GM21619 (cell line): ENCODE data around the gene IGF2BP3.

ENCODE experiments used
- ATAC-seq: cut with Tn5 transposase; IDR thresholded peaks from one replicate; pipeline ENCODE4 v1.9.1; 2021; ENCODE audit not compliant: unreplicated experiment

Gene IGF2BP3

DNA sequence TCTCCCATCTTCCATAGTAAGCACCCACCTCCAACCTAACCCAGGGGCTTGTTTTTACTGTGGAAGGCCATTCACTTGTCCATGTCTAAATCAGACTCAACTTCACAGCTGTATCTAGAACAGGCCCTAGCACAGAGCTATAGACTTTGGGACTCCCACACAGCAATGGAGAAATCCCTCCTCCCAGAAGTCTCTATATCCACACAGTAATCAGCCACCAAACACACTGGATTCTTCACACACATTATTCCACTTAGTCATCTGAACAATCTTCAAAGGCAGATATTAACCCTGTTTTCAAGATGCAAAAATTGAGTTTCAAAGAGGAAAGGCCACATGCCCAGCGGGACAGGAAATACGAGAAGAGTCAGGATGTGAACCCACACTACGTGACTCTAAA is 89.3 kb downstream of the IGF2BP3 start:
- ATAC-seq: no peak

DNA sequence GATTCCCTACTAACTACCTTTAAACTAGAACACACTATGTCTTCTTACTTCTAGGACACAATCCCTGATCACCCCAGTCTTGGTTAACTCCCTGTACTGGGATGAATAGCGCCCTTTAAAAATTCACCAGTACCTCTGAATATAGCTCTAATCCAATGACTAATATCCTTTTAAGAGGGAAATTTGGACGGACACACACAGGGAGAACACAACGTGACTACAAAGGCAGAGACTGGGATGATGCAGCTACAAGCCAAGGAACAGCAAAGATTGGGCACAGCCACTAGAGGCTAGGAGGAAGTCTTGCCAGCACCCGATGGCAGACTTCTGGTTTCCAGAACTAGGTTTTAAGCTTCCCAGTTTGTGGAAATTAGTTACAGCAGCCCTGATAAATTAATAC is 89.7 kb downstream of the IGF2BP3 start:
- no peak for ATAC-seq

DNA sequence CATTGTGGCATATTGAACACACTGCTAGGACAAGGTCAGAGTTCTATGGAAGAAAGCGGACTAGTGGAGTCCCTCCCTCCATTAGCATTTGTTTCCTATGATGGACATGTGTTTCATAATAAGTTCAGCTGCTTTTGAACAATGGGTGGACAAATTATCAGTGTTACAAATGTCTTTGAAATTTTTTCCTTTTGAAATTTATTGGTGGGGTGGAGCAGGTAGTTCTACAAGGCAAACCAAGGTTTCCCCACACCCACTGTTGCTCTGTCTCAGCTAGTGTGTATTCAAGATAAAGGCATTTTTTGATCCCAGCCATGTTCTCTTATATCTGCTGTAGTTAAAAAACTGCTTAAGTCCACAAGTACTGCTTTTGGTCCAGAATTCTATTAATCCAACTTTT is 91.3 kb downstream of the IGF2BP3 start:
- no peak for ATAC-seq

DNA sequence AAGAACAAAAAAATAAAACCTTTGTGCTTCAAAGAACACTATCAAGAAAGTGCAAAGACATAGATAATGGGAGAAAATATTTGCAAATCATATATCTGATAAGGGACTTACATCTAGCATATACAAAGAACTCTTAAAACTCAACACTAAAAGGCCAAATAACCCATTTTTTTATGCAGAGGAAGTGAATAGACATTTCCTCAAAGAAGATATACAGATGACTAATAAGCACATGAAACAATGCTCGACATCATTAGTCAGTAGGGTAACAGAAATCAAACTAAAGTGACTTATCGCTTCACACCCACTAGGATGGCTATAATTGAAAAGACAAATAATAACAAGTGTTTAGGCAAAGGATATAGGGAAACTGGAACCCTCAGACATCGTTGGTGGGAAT is 93.2 kb downstream of the IGF2BP3 start:
- no peak for ATAC-seq

DNA sequence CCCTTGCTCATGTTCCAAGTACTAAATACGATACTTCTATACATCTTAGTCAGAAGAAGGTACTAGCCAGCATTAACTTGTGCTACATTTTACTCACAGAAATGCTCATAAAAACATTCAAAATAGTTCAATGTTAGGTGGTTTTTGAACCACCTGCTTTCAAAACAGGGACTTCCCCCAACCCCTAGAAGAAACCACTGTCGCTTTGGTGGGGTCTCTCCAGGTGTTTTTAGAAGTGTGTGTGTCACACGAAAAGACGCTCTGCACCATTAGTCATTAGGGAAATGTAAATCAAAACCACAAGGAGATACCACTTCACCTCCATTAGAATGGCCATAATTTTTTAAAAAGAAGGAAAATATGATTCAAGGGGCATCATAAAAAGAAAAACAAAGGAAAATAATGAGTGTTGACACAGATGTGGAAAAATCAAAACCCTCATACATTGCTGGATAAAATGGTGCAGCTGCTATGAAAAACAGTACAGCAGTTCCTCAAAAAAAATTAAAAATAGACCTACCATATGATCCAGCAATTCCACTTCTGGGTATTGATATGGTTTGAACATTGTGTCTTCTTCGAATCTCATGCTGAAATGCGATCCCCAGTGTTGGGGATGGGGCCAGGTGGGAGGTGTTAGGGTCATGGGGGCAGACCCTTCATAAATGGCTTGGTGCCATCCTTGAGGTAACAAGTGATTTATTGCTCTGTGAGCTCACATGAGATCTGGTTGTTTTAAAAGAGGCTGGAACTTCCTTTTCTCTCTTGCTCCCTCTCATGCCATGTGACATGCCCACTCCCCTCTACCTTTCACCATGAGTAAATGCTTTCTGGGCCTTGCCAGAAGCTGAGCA is 96.9 kb downstream of the IGF2BP3 start:
- ATAC-seq: peak; percentile 75

DNA sequence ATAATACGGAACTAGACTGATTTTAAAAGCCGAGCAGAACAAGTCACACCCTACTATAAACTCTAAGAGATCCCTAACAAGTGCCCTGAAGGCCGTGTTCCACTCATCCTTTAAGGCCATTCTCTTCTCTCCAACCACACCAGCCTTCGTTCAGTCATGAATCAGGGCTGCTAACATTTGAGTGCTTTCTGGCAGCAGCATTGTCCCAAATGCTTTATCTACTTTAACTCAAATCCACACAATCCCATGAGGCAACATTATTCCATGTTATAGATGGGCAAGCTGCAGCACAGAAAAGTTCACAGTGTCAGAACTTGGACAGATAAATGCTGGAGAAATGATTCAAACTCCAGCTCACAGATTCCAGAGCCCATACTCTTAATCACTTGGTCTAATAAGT is 97.7 kb downstream of the IGF2BP3 start:
- no peak for ATAC-seq

DNA sequence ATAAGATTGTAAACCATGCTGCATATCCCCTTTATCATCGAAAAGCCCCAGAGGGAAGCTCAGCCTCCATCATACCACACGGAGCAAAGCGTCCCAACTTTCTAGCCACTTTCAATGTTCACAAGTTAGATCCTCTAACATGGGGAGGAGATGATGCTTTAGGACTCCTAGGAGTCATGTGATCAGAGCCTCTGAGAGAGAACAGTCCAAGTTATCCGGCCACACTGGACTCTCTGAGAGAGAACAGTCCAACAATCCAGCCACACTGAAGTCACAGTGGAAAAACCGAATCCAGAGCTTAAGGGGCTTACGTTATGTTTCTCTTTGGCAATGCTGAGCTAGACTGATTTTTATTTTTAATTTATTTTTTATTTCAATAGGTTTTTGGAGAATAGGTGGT is 98.6 kb downstream of the IGF2BP3 start:
- no peak for ATAC-seq

DNA sequence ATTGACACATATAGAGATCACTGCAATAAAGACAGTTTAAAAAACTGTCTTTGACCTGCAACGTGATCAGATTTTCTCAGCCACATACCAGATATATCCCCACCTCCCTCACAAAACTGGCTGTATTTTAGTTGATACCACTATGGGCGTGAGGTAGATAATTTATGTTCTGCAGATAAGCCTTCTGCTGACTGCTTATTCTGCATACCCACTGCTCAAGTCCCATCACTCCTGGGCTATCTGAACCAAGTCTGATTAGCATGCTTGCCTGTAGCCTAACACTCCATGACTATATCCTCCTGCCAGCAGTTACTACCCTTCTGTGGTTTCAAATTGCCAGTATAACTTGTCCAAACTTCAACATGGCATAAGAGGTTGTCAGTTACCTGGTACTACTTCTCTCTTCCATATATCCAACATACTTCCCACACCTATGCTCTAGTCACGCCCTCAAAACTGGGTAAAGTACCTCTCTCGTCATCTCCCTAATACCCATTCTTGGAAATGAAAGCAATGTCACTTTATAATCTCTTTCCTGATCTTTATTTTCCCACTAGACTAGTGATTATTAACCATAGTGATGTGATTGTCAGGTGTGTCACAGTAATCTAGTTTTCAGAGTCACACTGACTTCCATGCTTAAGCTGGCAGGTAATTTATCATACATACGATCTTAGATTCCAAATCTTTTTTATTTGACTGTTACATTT is 100.4 kb downstream of the IGF2BP3 start:
- no peak for ATAC-seq

DNA sequence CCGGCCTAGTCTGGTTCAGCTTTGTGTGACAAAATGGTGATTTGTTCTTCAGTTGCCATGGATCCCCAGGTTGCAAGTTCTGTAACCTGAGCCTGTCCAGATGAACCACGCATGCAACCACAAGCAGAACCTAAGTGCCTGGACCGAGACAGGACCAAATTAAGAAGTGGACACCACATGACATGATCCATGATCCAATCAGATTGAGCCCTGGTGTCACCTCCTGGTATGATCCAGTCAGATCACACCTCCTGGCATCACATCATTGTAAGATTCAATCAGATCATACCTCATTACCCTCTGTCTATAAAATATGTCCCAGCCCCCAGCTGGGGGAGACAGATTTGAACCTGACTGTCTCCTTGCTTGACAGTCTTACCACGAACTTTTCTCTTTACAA is 101.2 kb downstream of the IGF2BP3 start:
- no peak for ATAC-seq

DNA sequence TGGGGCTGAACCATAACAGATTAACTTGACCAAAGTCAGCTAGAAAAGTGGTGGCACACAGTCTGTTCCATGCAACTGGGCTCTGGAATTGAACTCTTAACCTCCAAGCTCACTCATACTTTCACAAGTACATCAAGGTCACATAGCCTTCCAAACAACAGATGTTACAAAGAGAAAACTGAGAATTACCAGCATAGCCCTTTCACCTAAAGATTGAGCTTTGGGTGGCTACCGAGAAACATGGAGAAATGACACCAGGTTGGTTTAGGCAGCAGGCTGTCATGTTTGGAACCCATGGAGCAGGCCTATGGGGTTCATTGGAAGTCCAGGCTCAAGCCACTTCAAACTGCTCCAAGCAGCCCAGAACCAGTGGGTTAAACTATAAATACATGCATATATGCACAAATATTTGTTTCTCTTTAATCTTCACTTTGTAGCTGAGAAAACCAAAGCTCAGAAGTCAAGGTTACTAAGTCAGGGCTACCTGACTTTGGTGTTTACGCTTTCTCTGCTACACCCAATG is 112.1 kb downstream of the IGF2BP3 start:
- ATAC-seq: no peak

DNA sequence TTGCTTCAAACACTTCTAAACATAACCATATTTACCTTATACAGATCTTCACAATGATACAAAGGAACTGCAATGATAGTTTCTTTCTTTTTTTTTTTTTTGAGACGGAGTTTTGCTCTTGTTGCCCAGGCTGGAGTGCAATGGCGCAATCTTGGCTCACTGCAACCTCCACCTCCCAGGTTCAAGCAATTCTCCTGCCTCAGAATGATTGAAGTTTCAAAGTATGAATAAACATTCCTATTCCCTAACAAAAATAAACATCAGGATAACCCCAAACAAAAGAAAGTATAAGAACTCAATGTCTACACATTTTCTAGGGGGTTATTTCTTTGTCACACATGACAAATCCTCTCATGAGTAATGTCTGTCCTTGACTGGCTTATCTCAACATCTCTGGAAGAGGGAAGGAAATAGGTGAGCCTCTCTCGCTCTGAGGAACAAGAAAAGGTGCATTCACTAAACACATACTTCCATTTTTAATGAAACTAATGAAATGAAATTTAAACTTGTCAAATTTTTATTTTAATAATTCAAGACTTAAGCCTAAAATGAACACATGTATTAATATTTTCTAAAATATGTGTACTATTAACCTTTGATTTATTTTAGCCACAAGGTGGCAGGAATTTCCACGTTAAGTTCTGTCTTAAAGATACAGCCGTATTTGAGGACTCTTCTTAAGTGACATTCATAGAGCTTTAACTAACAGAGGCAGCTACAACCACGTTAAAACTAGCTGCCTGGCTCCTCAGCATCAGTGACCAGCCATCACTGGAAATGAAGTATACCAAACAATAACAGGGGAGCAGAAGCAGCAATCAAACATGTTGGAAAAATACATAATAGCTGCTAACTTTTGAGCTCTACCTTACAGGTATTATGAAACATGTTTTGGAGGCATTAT is 112.8 kb downstream of the IGF2BP3 start:
- ATAC-seq: no peak

DNA sequence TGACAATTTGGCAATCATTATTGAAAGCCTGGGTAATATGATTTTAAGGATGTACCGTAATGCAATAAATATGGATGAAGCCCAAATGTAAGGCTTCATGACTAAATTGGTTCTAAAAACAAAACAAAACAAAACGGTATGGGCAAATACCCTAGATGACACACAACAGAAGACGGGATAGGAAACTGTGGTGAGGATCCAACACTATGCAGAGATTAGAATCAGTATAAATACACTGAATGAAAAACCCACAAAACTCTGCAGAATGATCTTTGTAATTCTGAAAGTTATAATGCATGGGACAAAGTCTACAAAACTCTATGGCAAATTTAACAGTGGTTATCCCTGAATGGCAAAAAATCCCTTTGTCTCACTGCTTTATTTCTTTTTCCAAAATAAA is 113.6 kb downstream of the IGF2BP3 start:
- ATAC-seq: no peak

DNA sequence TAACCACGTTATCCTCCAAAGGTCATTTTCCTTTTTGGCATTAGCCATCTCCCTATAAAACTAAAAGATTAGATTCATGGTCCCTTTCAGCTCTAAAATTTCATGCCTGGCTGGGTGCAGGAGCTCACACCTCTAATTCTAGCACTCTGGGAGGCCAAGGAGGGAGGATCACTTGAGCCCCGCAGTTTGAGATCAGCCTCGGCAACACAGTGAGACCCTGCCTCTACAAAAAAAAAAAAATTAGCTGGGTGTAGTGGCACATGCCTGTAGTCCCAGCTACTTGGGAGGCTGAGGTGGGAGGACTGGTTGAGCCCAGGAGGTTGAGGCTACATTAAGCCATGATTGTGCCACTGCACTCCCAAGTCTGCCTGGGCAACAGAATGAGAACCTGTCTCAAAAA is 114.1 kb downstream of the IGF2BP3 start:
- ATAC-seq: no peak

DNA sequence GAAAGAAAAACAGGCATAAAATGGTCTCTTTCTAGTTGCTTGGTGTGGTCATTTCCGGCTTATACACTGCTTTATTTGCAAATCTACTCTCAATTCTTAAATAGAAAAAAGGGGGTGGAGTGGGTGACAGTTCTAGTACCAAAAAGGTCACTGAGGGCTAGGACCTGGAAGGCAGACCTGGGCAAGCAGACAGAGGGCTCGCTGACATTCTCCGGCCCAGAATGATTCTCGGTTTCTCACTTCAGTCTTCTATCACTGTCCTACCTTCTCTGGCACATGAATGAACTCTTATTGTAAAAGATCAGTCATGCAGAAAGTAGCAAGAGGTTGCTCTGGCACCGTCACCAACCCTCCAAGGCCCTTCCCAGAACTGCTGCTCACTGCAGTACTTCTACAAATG is 117.1 kb downstream of the IGF2BP3 start:
- no peak for ATAC-seq

DNA sequence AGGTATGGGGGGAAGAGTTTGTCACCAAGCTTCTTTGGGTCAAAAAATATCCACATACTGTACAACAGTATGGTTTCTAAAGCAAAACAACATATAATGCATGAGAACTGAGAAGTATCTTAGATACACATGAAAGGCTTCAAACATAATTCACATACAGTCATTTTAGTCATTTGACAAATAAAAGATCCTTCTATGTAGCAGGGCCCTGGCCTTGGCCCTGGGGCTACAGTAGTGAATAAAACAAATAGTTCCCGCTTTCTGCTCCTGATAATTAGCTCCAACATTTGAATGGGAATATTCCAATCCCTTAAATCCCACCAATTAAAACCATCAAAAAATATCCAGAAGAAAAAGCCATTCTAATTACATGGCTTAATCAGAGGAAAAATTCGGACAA is 119.8 kb downstream of the IGF2BP3 start:
- no peak for ATAC-seq

DNA sequence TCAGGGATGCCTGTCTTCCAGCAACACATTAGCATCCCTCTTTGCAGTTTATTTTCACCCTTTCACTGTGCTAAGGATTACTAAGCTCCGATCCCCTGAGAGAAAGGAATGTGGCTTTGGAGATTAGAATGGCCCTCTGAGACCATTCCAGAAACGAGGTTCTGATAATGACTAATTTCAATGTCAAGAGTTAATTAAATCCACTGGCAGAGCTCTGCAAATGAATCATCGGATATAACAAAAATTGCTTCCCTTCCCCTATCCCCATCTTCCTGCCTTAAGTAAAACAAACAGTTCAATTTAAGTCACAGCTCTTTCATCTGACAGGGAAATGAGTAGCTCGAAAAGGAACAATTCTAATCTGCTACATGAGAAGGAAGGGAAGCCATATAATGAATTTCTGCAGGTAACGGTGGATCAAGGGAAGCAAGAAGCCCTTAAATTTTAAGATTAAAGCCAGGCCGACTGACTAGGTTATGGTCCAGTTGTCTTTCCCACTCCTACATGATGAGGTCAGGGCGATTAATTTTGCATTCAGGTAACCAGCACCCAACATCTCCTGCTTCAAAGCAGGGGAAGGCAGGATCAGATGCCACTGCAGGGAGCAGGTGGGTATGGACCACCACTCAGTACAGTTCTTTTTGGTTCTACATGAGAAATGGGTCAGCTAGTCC is 120.7 kb downstream of the IGF2BP3 start:
- no peak for ATAC-seq

DNA sequence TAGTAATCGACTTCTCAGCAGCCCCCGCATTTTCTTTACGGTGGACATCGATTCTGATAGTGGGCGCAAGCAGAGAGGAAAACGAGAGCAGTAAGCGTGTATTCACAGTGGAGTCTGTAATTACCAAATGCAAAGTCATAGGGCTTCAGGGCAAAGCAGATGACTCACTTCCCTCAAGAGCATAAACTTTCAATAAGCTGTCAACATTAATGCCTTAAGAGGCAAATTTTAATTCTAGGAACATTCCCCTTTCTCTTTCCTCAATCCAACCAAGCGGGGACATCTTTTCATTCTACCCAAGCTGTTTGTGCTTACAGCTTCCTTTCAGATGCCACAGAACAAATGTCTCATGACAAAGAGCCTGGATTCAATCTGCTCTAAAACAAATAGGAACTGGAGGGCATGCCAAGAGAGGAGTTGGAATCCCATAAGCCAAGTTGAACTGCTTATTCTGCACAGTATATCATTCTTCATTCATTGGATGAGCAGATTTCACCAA is 122.6 kb downstream of the IGF2BP3 start:
- no peak for ATAC-seq

DNA sequence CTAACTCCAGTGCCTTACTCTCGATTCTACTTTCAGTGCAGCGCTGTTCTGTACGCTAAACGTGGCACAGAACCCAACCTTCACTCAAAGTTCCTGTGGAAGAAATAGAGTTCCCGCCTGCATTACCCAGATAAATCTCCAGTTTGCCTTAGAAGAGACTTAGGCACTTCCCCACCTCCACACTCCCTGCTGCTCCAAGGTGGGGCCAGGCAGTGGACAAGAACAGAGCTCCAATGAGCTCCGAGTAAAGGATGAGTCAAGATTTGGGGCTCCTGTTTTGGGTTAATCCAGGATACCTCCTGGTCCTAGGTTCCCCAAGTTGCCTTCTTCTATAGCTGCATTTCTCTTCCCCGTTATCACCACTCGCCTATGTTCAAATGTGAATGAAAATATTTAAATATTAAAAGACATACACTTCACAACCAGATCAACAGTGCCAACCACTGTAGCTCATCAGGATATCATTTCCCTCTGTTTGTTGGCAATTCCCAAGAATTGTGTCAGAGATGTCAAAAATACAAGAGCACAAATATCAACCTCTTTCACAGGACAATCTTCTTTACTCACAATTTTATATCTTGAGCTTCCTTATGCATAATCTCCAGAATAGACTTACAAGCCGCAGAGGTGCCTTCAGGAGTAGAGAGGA is 123.1 kb downstream of the IGF2BP3 start:
- no peak for ATAC-seq

DNA sequence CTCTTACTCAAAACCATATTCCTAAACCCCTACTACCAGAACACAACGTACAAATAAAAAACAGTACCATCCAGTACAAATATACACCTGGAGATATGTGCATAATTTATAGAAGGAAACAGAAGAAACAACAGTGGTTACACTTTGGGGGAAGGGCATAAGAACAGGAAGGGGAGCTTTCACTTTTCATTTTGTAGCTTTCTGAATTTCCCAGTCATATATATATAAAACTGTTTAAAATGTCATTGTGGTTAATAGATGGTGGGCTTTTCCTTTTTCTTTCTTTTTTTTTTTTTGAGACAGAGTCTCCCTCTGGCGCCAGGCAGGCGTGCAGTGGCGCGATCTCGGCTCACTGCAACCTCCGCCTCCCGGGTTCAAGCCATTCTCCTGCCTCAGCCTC is 124.0 kb downstream of the IGF2BP3 start:
- peak; percentile 57 for ATAC-seq

DNA sequence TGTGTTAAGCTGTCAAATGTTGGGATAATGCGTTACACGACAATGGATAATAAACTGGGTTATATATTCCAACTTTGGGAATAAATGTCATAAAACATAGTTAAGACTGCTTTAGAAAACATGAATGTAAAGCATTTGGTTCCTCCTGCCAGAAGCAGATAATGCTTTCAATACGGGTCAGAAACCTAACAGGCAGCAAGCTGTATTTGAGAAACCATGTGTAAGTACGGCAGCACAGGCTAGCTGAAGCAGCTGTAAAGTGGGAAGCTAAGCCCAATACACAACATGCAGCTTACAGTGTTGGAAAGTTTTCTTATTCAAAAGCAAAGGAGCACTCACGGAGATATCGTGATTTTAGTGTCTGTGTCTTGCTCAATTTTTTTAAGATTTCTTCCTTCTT is 124.7 kb downstream of the IGF2BP3 start:
- no peak for ATAC-seq
